ENCODE data around the gene SLC12A8.
"Not testable (repeated sequence)": the region's sequence is repeated elsewhere in the genome, so short reads cannot be mapped to it uniquely, and the experiment has no call there.

Gene SLC12A8

DNA sequence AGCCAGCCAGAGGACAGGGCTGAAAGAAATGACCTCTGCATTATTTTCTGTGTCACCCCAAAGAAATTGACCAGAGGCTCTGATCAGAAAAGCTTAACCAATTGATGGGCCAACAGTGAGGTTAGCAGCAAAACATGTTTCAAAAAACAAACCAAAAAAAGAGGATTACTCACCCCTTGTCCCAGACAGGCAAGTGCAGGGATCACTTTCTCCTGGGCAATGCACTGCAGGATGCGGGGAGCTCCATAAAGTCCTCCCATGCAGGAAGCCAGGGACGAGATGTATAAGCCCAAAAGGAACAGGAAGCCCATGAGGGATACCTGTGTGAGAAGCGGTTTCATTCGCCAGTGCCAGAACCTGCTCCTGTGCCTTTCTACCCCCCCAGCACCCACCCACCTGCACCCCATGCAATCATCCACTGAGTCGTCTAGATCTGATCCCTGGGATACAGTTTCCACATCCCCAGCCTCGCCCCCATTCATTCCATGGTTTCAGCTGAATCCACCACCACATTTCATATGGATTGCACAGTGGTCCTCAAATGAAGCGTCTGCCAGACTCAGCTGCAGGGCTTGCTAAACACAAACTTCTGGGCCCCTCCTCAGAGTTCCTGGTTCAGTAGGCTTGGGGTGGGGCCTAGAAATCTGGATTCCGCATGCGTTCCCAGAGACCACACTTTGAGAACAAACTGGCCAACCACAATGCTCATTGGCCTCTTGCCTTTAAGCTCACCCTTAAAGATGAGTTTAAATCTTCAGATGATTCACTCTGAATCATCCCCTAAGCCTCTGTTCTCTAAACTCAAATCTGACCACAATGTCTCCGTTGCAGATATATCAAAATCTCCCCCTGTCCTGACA, 102.3 kb downstream of the SLC12A8 start:
- no peak for DNase-seq

DNA sequence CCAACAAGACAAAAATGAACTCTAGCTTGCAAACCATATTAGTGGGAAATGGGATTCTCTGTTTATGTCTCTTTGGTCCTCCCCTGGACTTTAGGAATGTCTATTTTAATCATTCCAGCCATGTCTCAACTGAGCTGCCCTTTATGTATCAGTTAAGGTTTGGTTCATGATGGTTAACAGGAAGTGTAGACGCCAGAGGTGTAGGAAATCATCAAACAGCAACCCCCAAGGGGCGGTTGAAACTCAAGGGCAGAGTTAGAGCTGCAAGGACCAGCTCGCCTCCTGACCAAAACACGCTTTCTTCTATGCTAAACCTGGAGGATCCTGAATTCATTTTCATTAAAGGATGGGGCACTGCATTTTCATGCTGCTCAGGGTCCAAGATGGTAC, 103.0 kb downstream of the SLC12A8 start:
- no peak for DNase-seq

GRCh38 chr3:125108833-125109535, 103.6 kb downstream of the SLC12A8 start:
- no peak for DNase-seq

DNA sequence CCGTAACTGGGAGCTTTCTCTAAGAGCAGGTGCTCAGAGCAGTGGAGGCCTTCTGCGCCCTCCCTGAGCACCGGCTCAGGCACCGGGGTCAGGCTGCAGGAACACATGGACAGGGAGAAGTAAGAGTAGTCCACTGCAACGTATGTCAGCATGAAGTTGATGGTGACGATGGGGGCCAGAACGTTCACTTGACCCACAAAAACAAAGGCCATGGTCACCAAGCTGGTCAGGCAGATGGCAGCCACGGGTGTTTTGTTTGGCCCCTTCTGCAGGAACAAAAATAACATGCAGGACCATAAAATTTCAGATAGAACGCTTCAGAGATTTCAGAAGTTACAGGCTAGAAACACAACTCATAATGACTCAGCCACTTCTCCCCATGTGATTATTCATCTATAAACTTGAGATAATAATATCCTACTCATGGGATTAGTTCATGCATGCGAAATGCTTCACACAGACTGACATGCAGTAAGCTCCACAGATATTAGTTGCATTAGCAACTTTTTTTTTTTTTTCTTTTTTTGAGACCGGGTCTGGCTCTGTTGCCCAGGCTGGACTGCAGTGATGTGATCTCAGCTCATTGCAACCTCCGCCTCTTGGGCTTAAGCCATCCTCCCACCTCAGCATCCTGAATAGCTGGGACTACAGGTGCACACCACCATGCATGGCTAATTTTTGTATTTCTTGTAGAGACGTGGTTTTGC, 104.5 kb downstream of the SLC12A8 start:
- no peak for DNase-seq

- no peak for DNase-seq
Observed at GRCh38 chr3:125107363-125107762, 105.2 kb downstream of the SLC12A8 start.

DNA sequence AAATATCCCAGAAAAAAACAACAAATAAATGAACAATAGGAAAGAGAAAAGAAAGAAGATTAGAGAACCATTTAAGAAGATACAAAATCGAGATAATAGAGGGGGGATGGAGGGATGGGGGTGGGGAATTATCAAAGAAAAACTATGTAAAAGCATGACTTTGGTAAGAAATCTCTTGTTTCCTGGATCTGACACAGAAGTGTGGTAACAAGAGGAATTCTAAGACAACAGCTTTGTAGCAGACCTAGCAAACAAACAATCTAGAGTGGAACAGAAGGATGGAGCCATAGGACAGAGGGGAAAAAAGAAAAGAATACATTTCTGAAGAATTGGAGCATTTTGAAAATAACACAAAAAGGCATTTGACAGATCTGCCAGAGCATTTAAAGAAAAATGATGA, 107.4 kb downstream of the SLC12A8 start:
- no peak for DNase-seq

- no peak for DNase-seq
Observed at GRCh38 chr3:125104639-125105038, 107.9 kb downstream of the SLC12A8 start.

GRCh38 chr3:125103406-125103805, 109.1 kb downstream of the SLC12A8 start:
- no peak for DNase-seq

GRCh38 chr3:125102470-125102869, 110.1 kb downstream of the SLC12A8 start:
- no peak for DNase-seq

GRCh38 chr3:125098611-125099291, 113.8 kb downstream of the SLC12A8 start:
- DNase-seq = no peak

DNA sequence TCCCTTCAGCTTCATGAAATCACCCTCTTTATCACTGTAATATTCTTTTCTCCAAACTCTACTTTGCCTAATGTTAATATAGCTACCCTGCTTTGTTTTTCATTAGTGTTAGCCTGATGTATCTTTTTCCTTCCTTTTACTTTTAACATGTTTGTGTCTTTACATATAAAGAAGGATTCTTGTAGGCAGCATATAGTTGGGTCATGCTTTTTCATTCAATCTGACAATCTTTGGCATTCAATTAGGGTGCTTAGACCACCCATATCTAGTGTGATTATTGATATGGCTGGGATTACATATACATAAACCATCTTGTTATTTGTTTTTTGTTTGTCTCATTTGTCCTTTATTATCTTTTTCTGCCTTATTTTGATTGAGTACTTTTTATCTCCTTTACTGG, 121.9 kb downstream of the SLC12A8 start:
- DNase-seq = no peak

- DNase-seq = no peak
Observed at GRCh38 chr3:125087768-125088391, 124.7 kb downstream of the SLC12A8 start.

DNA sequence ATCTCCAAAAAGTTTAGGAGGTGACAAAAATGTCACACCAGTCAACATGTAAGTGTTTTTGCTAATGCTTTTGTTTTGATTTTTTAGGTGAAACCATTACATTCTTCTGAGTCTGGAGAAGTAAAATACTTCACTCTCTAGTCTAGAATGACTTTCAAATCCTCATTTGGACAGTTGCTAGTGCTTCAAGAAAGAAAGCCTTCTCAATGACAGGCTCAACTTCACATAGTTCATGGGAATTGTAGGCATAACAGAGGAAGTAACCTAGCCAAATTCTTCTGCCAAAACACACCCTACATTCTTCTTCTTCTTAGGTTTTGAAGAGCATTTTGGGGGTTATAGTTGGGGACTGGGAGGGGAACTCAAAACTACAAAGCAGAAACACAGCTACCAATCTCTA, 127.4 kb downstream of the SLC12A8 start:
- DNase-seq = no peak

- DNase-seq = no peak
Observed at GRCh38 chr3:125083776-125084175, 128.8 kb downstream of the SLC12A8 start.

GRCh38 chr3:125082339-125082738, 130.2 kb downstream of the SLC12A8 start:
- DNase-seq = not testable (repeated sequence)

GRCh38 chr3:125080077-125080476, 132.5 kb downstream of the SLC12A8 start:
- DNase-seq = no peak

DNA sequence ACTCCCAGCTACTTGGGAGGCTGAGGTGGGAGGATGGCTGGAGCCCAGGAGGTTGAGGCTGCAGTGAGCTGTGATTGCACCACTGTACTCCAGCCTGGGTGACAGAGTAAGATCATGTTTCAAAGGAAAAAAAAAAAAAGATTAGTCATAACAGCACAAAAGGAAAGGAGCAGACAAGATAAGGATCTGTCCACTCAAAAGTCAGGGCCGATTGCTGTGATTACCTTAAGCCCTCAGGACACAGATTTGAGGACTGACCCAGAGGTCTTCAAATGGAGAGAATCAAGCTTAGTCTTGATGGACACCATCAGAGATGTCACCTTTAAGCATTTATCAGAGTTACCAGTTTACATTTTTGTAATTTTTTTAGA, 132.9 kb downstream of the SLC12A8 start:
- no peak for DNase-seq

- DNase-seq = no peak
Observed at GRCh38 chr3:125078951-125079674, 133.4 kb downstream of the SLC12A8 start.

- no peak for DNase-seq
Observed at GRCh38 chr3:125077864-125078263, 134.7 kb downstream of the SLC12A8 start.

DNA sequence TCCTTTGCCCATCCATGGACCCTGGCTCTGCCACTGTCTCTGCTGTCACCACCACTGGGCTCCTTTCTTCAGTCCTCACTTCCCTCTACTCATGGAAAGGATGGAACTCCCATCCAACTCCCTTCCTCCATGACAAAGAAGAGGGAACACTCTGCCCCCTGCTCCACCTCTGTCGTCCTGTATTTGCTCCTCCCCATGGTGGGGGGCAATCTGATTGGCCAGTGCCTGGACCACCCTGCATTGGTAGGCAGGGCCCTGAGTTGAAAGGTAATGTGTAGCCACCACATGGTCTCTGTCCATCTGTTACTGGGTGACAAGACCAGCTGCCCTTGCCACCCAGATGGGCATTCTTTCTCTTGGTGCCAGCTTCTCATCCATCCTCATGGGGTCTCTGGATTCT, 136.1 kb downstream of the SLC12A8 start:
- no peak for DNase-seq

DNA sequence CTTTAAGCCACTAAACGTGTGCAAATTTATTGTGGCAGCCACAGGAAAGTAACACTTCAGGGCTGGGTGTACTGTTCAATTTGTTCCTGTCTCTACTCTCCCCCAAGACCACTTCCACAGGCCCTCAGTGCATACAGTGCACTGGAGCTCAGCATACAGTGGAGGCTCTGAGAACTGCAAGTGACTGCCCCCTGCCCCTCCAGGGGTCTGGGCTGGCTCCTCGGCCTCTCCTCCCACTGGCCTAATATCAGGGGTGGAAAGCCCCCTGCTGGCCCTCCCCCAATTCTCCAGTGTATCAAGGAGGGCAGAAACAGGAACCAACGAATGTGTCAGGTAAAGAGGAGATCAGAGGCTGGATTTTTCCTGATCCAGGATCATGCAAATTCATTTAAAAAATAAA, 136.8 kb downstream of the SLC12A8 start:
- no peak for DNase-seq

- DNase-seq = no peak
Observed at GRCh38 chr3:125073390-125073905, 139.1 kb downstream of the SLC12A8 start.
